HG03039 (cell line): ENCODE measurements around the gene SH3BP4.

Experiments used
- ATAC-seq: cut with Tn5 transposase; IDR thresholded peaks from one replicate; pipeline ENCODE4 v1.9.1; 2021; ENCODE audit warnings: mild to moderate bottlenecking, moderate library complexity; ENCODE audit not compliant: unreplicated experiment

SH3BP4 gene

GRCh38 chr2:234951664-234952269 lies at the start of gene SH3BP4:
SH3BP4 (plus strand) TSS chr2:234952017; CDS start chr2:235035003, 82,986 bp downstream.
- ATAC-seq = no peak

GRCh38 chr2:234904785-234905184 lies 47.0 kb upstream of the SH3BP4 start:
- no peak for ATAC-seq

- ATAC-seq = no peak
These were observed 46.1 kb upstream of the SH3BP4 start for GRCh38 chr2:234905547-234906265.

- ATAC-seq = no peak
These were observed 41.6 kb upstream of the SH3BP4 start for GRCh38 chr2:234910186-234910679.

- ATAC-seq = no peak
These were observed 40.5 kb upstream of the SH3BP4 start for GRCh38 chr2:234911271-234911670.

GRCh38 chr2:234912437-234912836 lies 39.4 kb upstream of the SH3BP4 start:
- no peak for ATAC-seq

GRCh38 chr2:234913208-234913626 lies 38.6 kb upstream of the SH3BP4 start:
- no peak for ATAC-seq

- ATAC-seq = no peak
These were observed 37.3 kb upstream of the SH3BP4 start for GRCh38 chr2:234914371-234915154.

- no peak for ATAC-seq
These were observed 35.1 kb upstream of the SH3BP4 start for GRCh38 chr2:234916674-234917073.

GRCh38 chr2:234917211-234917975 lies 34.4 kb upstream of the SH3BP4 start:
- no peak for ATAC-seq

GRCh38 chr2:234919711-234920110 lies 32.1 kb upstream of the SH3BP4 start:
- ATAC-seq = no peak

GRCh38 chr2:234920836-234921235 lies 31.0 kb upstream of the SH3BP4 start:
- ATAC-seq = no peak

GRCh38 chr2:234929002-234929401 lies 22.8 kb upstream of the SH3BP4 start:
- no peak for ATAC-seq

GRCh38 chr2:234930397-234930796 lies 21.4 kb upstream of the SH3BP4 start:
- no peak for ATAC-seq

GRCh38 chr2:234931371-234931770 lies 20.4 kb upstream of the SH3BP4 start:
- no peak for ATAC-seq

- no peak for ATAC-seq
These were observed 19.1 kb upstream of the SH3BP4 start for GRCh38 chr2:234932591-234933168.

- no peak for ATAC-seq
These were observed 16.5 kb upstream of the SH3BP4 start for GRCh38 chr2:234935311-234935710.

- ATAC-seq = no peak
These were observed 12.2 kb upstream of the SH3BP4 start for GRCh38 chr2:234939576-234939975.

GRCh38 chr2:234939996-234940395 lies 11.8 kb upstream of the SH3BP4 start:
- no peak for ATAC-seq

- no peak for ATAC-seq
These were observed 11.3 kb upstream of the SH3BP4 start for GRCh38 chr2:234940527-234940926.
